ENCODE results near the gene VRK2.
A peak's percentile ranks its signal among the peaks of the same experiment; 100 is the strongest.
"Not testable (repeated sequence)": the region's sequence is repeated elsewhere in the genome, so short reads cannot be mapped to it uniquely, and the experiment has no call there.

VRK2 gene

DNA sequence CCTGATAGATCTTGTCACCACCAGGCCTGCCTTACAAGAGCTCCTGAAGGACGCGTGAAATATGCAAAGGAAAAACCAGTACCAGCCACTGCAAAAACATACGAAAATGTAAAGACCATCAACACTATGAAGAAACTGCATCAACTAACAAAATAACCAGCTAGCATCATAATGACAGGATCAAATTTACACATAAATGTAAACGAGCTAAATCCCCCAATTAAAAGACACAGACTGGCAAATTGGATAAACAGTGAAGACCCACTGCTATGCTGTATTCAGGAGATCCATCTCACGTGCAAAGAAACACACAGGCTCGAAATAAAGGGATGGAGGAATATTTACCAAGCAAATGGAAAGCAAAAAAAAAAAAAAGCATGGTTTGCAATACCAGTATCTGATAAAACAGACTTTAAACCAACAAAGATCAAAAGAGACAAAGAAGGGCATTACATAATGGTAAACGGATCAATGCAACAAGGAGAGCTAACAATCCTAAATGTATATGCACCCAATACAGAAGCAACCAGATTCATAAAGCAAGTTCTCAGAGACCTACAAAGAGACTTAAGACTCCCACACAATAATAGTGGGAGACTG, 123.8 kb downstream of the VRK2 start:
- DNase-seq, result not testable (repeated sequence)

DNA sequence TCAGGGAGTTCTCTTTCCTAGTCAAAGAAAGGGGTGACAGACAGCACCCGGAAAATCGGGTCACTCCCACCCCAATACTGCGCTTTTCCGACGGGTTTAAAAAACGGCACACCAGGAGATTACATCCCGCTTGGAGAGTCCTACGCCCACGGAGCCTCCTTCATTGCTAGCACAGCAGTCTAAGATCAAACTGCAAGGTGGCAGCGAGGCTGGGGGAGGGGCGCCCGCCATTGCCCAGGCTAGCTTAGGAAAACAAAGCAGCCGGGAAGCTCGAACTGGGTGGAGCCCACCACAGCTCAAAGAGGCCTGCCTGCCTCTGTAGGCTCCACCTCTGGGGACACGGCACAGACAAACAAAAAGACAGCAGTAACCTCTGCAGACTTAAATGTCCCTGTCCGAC, 125.2 kb downstream of the VRK2 start:
- not testable (repeated sequence) for DNase-seq

DNA sequence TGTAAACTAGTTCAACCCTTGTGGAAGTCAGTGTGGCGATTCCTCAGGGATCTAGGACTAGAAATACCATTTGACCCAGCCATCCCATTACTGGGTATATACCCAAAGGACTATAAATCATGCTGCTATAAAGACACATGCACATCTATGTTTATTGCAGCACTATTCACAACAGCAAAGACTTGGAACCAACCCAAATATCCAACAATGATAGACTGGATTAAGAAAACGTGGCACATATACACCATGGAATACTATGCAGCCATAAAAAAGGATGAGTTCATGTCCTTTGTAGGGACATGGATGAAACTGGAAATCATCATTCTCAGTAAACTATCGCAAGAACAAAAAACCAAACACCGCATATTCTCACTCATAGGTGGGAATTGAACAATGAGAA, 130.6 kb downstream of the VRK2 start:
- DNase-seq, result not testable (repeated sequence)

DNA sequence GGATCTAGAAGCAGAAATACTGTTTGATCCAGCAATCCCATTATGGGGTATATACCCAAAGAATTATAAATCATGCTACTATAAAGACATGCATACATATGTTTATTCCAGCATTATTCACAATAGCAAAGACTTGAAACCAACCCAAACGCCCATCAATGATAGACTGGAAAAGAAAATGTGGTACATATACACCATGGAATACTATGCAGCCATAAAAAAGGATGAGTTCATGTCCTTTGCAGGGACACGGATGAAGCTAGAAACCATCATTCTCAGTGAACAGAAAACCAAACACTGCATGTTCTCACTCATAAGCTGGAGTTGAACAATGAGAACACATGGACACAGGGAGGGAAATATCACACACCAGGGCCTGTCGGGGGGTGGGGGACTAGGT, 133.6 kb downstream of the VRK2 start:
- DNase-seq, result not testable (repeated sequence)

DNA sequence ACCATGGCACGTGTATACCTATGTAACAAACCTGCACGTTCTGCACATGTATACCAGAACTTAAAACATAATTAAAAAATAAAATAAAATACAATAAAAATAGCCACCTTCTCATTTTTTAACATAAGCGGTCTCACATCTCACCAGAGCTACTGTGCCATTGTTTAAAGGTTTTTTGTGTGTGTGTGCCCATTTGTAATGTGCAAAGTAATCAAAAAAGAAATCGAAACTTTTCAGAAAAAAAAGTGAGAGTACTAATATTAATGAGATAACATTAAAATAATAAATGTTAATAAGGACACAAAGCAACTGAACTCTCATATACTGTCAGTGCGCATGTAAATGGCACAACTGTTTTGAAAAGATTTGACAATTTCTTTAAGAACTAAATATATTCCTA, 134.0 kb downstream of the VRK2 start:
- no peak for DNase-seq

DNA sequence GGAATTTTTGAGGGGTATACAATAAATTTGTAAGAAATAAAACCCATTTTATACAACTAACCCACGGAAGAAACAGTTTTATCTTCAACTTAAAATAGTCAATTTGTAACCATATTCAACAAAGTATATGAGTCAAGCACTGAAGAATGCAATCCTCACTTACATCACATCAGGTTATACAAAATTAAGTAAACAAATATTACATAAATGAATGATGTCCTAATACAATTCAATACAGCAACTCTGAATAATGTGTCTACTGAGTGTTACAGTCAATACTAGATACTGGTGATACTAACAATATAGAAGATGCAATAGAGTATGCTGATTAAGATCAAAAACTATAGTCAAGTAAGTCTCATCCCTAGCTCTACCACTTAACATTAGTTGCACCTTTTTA, 135.9 kb downstream of the VRK2 start:
- DNase-seq, result no peak

DNA sequence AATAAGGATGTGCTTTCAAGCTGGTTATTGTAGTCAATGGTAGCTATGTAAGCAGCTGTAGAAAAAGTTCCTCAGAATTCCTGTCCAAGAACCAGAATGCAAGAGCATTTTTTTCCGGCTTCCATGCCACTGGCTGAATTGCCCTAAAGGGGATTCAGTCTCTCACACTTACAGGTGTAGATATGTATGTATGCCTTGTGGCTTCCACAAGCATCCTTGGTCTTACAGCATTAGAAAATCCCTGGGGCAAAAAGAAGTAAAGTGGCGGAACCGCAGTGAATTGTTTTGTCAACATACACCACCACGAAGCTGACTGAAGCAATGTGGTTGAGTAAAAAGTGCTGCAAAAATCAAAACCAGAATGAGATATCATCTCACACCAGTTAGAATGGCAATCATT, 139.9 kb downstream of the VRK2 start:
- peak; percentile 7 for DNase-seq

DNA sequence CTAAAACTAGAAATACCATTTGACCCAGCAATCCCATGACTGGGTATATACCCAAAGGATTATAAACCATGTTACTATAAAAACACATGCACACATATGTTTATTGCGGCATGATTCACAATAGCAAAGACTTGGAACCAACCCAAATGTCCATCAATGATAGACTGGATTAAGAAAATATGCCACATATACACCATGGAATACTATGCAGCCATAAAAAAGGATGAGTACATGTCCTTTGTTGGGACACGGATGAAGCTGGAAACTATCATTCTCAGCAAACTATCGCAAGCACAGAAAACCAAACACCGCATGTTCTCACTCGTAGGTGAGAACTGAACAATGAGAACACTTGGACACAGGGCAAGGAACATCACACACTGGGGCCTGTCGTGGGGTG, 140.4 kb downstream of the VRK2 start:
- not testable (repeated sequence) for DNase-seq

DNA sequence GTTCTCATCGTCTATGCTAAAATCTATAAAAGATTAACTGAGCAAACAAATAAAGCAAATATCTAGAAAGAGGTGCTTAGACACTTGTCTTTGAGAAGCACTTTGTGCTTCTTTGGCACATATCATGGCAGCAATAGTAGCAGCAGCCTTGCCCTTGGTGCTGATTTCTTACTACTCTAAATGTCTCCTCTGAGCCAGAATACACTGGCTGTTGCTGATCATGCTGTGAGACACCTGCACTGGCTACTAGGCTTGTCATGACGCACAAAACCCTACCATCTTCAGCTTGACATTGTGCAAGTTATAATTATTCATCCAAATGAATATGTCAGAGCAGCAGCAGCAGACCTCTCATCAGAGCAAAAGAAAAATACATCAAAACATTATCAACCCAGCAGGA, 147.9 kb downstream of the VRK2 start:
- DNase-seq, result peak; percentile 92

DNA sequence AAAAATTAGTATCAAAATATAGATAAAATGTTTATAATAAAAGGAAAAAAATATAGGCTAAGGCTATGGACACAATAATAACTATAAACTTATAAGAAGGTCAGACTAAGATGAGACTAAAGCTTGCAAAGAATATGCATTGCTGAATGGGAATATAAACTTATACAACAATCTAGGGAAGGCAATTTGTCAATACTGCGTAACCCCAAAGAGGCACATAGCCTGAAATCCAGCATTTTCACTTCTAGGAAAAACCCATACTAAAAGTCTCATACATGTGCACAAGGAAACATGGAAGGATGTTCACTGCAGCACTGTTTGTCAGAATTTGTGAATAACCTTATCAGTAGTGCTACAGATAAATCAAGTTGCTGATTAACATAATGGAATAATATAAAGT, 149.1 kb downstream of the VRK2 start:
- no peak for DNase-seq

DNA sequence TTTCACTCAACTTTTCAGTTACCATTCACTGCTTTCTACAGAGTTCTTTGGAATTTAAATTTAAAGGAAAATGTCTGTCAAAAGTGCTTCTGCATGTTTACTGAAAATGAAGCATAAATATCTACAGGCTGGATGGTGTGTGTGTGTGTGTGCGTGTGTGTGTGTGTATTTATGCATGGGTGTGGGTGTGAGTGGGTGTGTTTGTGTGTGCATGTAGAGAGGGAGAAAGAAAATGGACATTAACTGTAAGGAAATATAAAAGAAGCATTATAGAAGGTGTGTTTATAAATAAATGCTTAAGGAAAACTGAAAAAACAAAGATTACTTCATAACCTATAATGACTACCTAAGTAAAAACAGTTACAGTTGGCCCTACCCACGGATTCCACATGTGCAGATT, 151.3 kb downstream of the VRK2 start:
- DNase-seq, result no peak

DNA sequence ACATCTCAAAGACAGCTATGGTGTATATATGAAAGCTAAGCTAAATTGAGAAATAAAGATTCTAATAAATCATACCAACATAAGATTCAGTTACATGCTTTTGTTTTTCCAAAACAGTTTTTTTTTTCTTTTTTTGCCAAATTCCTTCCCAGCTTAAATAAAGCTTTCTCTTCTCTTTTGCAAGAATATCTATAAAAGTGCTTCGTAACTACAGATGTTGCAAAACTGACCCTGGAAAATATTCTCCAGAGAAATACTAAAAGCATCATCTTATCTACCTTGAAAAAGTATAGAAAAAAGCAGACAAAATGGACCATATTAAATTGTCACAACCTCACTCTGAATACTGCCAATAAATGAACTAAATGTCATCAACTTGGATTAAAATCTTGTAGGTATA, 155.8 kb downstream of the VRK2 start:
- DNase-seq, result no peak

DNA sequence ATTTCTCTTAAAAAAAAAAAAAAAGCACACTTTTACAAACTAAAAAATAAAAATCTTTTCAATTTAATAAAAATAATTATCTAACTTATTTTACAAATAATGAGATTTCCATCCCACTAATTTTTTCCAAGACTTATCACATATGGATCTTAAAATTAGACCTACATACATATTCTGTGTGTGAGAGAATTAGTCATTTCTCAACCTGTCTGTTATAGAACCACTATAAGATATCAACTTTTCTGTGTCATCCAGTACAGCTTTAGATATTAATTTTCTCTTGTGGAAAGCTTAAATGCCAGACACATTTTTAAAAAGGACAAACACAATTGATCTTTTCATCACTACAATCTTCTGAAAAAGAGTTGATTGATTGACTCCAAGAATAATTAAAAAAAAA, 156.4 kb downstream of the VRK2 start:
- DNase-seq, result no peak

DNA sequence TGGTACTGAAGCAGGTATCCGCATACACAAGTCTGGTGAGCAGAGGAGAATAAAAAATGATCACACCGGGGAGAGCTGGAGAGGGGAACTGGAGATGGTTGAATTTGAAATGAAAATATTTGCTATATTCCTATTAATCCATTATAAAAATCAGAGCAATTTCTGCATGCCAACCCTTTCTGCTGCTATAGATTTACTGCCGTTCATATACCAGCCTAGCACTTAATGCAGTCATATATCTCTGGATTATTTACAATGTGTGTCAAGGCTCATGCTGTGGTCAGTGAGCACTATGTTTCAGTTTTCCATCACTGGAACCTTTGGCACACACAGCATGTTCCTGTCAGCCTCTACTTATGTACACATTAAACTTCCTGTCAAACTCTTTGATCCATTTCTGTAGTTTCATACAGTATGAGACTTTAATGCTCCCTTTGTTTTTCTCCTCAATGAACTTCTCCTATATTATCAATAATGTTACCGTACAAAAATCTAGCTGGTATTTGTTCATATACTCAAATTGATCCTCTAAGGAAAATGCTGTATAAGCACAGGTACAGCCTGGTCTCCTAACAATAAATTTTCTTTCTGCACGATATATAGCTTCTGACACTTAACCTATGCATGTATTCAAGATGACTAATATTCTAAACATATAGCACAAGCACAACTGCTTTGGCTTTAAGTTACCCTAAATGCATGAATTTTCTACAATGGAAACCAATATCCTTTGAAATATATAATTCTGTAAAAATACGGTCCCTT, 157.8 kb downstream of the VRK2 start:
- peak; percentile 76 for DNase-seq

DNA sequence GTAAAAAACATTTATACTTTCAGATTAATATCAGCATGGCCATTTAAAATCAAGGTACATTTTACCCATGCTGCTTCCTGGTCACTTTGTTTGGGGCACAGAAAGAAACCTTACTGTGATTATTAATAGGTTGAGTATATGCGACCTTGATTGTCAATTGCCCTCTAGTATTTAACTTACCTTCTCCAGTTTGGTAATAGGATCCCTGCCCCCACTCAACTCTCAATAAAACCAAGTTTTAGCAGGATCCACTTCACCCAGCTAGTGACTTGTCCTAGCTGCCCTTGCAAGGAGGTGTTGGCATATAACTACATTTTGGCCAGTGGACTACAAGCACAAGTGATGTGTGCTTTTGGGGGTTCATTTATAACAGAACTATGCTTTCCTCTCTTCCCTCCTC, 160.2 kb downstream of the VRK2 start:
- peak; percentile 10 for DNase-seq

DNA sequence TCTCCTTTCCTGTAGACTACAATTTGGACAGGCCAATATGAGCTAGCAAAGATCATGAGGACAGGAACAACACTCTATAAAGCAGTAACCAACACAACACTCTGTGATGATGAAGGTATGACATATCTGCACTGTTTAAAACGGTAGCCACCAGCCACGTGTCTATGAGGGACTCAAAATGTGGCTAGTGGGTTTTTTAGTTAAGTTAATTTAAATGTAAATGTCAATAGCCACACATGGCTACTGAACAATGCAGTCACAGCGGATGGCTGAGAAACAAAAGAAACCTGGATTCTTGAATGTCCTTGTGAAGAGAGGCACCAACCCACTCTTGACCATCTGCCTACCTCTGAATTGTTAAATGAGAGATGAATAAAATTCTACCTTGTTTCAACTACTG, 160.6 kb downstream of the VRK2 start:
- DNase-seq, result peak; percentile 18
